GM19351 (cell line): ENCODE measurements around the gene SEMA3C.

Experiments
- ATAC-seq: cut with Tn5 transposase; IDR thresholded peaks from one replicate; pipeline ENCODE4 v1.9.1; 2021; ENCODE audit warnings: mild to moderate bottlenecking, moderate library complexity; ENCODE audit not compliant: unreplicated experiment

Gene SEMA3C

GRCh38 chr7:80752954-80753690 lies 165.7 kb downstream of the SEMA3C start:
- no peak for ATAC-seq

- ATAC-seq = no peak
Observed at GRCh38 chr7:80749270-80749669, 169.6 kb downstream of the SEMA3C start.

GRCh38 chr7:80748363-80749042 lies 170.3 kb downstream of the SEMA3C start:
- ATAC-seq = no peak

GRCh38 chr7:80740778-80741545 lies 177.9 kb downstream of the SEMA3C start:
- ATAC-seq = no peak

GRCh38 chr7:80736371-80737125 lies 182.3 kb downstream of the SEMA3C start:
- no peak for ATAC-seq

- no peak for ATAC-seq
Observed at GRCh38 chr7:80735330-80735729, 183.5 kb downstream of the SEMA3C start.

GRCh38 chr7:80734011-80734410 lies 184.8 kb downstream of the SEMA3C start:
- no peak for ATAC-seq

GRCh38 chr7:80733333-80733915 lies 185.4 kb downstream of the SEMA3C start:
- no peak for ATAC-seq

- no peak for ATAC-seq
Observed at GRCh38 chr7:80732630-80733029, 186.2 kb downstream of the SEMA3C start.

GRCh38 chr7:80731281-80731680 lies 187.6 kb downstream of the SEMA3C start:
- ATAC-seq = no peak

GRCh38 chr7:80729591-80730320 lies 189.1 kb downstream of the SEMA3C start:
- no peak for ATAC-seq

- ATAC-seq = no peak
Observed at GRCh38 chr7:80726666-80727065, 192.2 kb downstream of the SEMA3C start.

GRCh38 chr7:80725181-80725611 lies 193.7 kb downstream of the SEMA3C start:
- ATAC-seq = no peak

- ATAC-seq = no peak
Observed at GRCh38 chr7:80724249-80724871, 194.5 kb downstream of the SEMA3C start.

GRCh38 chr7:80722616-80723195 lies 196.1 kb downstream of the SEMA3C start:
- no peak for ATAC-seq

- no peak for ATAC-seq
Observed at GRCh38 chr7:80721883-80722615, 196.8 kb downstream of the SEMA3C start.

- ATAC-seq = no peak
Observed at GRCh38 chr7:80720146-80720545, 198.7 kb downstream of the SEMA3C start.

- ATAC-seq = no peak
Observed at GRCh38 chr7:80719261-80719660, 199.6 kb downstream of the SEMA3C start.
